PC-3 (cell line): Measurements from ENCODE around the gene MYL11.

Source experiments
- CTCF ChIP-seq: fragments of 300-600 bp; sonication (generic); conservative IDR thresholded peaks from 2 replicates; pipeline ENCODE4 v1.5.1; 2017; ENCODE audit warnings: antibody characterized with exemption, low read depth, mild to moderate bottlenecking, low read length
- EZH2 ChIP-seq: fragments of 300-600 bp; sonication (generic); IDR thresholded peaks from one replicate; pipeline ENCODE4 v1.6.1; 2017; ENCODE audit warnings: antibody characterized with exemption, mild to moderate bottlenecking, low read length; ENCODE audit not compliant: unreplicated experiment
- EZH2phosphoT487 ChIP-seq: fragments of 300-600 bp; sonication (generic); IDR thresholded peaks from 2 replicates; pipeline ENCODE4 v1.6.1; 2018; ENCODE audit warnings: mild to moderate bottlenecking, antibody characterized with exemption, low read length, borderline replicate concordance

DNA sequence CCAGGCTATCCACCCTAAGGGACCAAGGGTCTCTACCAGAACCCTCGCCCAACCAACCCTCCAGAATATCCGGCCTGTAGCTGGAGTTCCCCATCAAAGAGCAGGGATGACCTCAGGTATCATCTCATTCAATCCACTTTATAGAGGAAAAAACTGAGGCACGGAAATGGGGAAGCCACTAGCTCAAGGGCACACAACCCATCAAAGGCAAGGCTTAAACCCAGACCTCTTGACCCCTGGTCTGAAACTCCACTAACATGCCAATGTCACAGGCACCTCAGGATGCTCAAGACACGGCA is 5.9 kb upstream of the MYL11 start:
- TF ChIP-seq CTCF: no peak
- no peak for TF ChIP-seq EZH2phosphoT487
- no peak for TF ChIP-seq EZH2
